ENCODE results near the gene SELENOP.
"Not testable (repeated sequence)": the region's sequence is repeated elsewhere in the genome, so short reads cannot be mapped to it uniquely, and the experiment has no call there.

Gene SELENOP

GRCh38 chr5:42811591-42812446 is at the start of gene SELENOP:
Gene SELENOP (minus strand): TSS chr5:42811892. CDS start chr5:42808353, 3,539 bp downstream.
- DNase-seq (ENCODE audit: low read depth), result no peak

GRCh38 chr5:42858687-42859086 is 47.0 kb upstream of the SELENOP start:
- no peak for DNase-seq (ENCODE audit: low read depth)

- DNase-seq (ENCODE audit: low read depth), result no peak
These were observed 46.4 kb upstream of the SELENOP start for GRCh38 chr5:42858031-42858643.

GRCh38 chr5:42855811-42856210 is 44.1 kb upstream of the SELENOP start:
- DNase-seq (ENCODE audit: low read depth), result no peak

GRCh38 chr5:42855386-42855785 is 43.7 kb upstream of the SELENOP start:
- DNase-seq (ENCODE audit: low read depth), result no peak

GRCh38 chr5:42854795-42855194 is 43.1 kb upstream of the SELENOP start:
- no peak for DNase-seq (ENCODE audit: low read depth)

GRCh38 chr5:42852826-42853225 is 41.1 kb upstream of the SELENOP start:
- no peak for DNase-seq (ENCODE audit: low read depth)

GRCh38 chr5:42851481-42851880 is 39.8 kb upstream of the SELENOP start:
- no peak for DNase-seq (ENCODE audit: low read depth)

GRCh38 chr5:42848545-42848944 is 36.9 kb upstream of the SELENOP start:
- DNase-seq (ENCODE audit: low read depth), result no peak

- not testable (repeated sequence) for DNase-seq (ENCODE audit: low read depth)
These were observed 32.7 kb upstream of the SELENOP start for GRCh38 chr5:42844408-42844807.

GRCh38 chr5:42843675-42844292 is 32.1 kb upstream of the SELENOP start:
- DNase-seq (ENCODE audit: low read depth), result no peak

- DNase-seq (ENCODE audit: low read depth), result no peak
These were observed 31.4 kb upstream of the SELENOP start for GRCh38 chr5:42842921-42843641.

GRCh38 chr5:42840842-42841567 is 29.3 kb upstream of the SELENOP start:
- no peak for DNase-seq (ENCODE audit: low read depth)

GRCh38 chr5:42840269-42840668 is 28.6 kb upstream of the SELENOP start:
- DNase-seq (ENCODE audit: low read depth), result no peak

- no peak for DNase-seq (ENCODE audit: low read depth)
These were observed 27.5 kb upstream of the SELENOP start for GRCh38 chr5:42839196-42839595.

GRCh38 chr5:42837601-42838000 is 25.9 kb upstream of the SELENOP start:
- DNase-seq (ENCODE audit: low read depth), result no peak

GRCh38 chr5:42836070-42836769 is 24.5 kb upstream of the SELENOP start:
- DNase-seq (ENCODE audit: low read depth), result no peak

GRCh38 chr5:42832060-42832459 is 20.4 kb upstream of the SELENOP start:
- DNase-seq (ENCODE audit: low read depth), result no peak

GRCh38 chr5:42830924-42831323 is 19.2 kb upstream of the SELENOP start:
- no peak for DNase-seq (ENCODE audit: low read depth)

GRCh38 chr5:42828671-42829070 is 17.0 kb upstream of the SELENOP start:
- DNase-seq (ENCODE audit: low read depth), result no peak

Data from activated gamma-delta T cell treated with anti-CD3 and anti-CD28 coated beads, Interleukin-2, amount 50 U/mL, for 16 hours (primary cell).